IPS-15b (cell line): ENCODE results near the gene PLCH1.
"Not testable (repeated sequence)": the region's sequence is repeated elsewhere in the genome, so short reads cannot be mapped to it uniquely, and the experiment has no call there.

Experiments used
- H3K27me3 ChIP-seq: one replicate; pipeline ENCODE4 v1.6.1; 2013; ENCODE audit warnings: low read length; ENCODE audit not compliant: control insufficient read depth, insufficient read depth
- H3K36me3 ChIP-seq: one replicate; pipeline ENCODE4 v1.6.1; 2013; ENCODE audit warnings: low read length; ENCODE audit not compliant: control insufficient read depth, insufficient read depth
- H3K4me1 ChIP-seq: one replicate; pipeline ENCODE4 v1.6.1; 2013; ENCODE audit warnings: mild to moderate bottlenecking, low read length; ENCODE audit not compliant: control insufficient read depth, insufficient read depth
- H3K4me3 ChIP-seq: one replicate; pipeline ENCODE4 v1.5.1; 2013; ENCODE audit warnings: low read depth, low read length
- H3K9ac ChIP-seq: one replicate; pipeline ENCODE4 v1.6.1; 2013; ENCODE audit warnings: low read depth, mild to moderate bottlenecking, low read length
- H3K9me3 ChIP-seq: one replicate; pipeline ENCODE4 v1.6.1; 2013; ENCODE audit warnings: mild to moderate bottlenecking, low read length; ENCODE audit not compliant: control insufficient read depth, insufficient read depth

The PLCH1 gene

DNA sequence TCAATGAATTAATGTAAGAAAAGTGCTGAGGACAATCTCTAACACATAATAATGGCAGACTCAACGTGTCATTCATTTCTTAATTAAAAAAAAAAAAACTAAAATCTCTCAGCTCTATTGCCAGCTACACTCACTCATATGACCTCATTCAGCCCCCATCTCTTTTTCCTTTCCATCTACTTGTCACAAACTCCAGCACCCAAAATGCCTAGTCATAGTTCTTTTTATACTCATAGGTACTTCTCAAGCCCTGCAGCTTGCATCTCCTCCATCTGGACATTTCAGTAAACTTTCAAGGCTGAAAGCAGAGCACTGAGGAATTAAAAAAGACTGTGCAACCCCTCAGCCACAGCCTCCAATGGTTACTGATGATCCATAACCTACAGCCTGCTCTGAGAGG, 109.8 kb downstream of the PLCH1 start:
- Histone ChIP-seq H3K4me1 (peaks cover 5% of the 10 kb centered on the region), H3K9me3 (no peaks in the 10 kb centered on the region), H3K36me3 (no peaks in the 10 kb centered on the region), H3K4me3 (no peak overlapping the region), H3K9ac (no peak overlapping the region), H3K27me3 (no peaks in the 10 kb centered on the region)

DNA sequence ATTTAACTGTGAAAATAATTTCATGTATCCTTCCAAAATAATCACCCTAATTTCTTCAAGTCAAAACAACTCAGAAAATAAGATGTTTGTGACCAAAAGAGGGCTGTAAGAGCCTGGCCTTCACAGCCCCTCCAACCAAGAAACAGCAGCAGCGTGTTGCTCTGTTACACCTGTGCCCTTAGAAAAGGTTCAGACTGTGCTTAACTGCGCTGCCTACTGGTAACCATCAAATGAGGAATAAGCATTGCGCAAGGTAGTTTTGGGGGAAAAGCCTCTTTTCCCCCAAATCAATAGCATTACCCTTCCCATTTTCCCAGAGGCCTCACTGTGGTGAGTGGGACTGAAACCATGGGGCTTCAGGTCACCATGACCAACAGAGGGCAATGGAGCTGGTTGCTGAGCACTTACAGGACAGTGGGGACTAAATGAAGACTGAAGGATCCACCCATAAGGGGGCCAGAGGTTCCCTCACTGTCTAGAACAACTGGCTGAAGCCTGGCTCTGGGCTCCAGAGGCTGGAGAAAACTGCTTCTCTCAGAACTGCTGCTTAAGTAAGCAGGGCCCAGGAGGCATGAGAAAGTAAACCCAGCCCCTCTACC, 110.7 kb downstream of the PLCH1 start:
- H3K9ac ChIP-seq = no peak overlapping the region
- H3K4me3 ChIP-seq = no peak overlapping the region
- H3K27me3 ChIP-seq = no peaks in the 10 kb centered on the region
- no peaks in the 10 kb centered on the region for H3K36me3 ChIP-seq
- peaks cover 8% of the 10 kb centered on the region for H3K4me1 ChIP-seq
- H3K9me3 ChIP-seq = no peaks in the 10 kb centered on the region

DNA sequence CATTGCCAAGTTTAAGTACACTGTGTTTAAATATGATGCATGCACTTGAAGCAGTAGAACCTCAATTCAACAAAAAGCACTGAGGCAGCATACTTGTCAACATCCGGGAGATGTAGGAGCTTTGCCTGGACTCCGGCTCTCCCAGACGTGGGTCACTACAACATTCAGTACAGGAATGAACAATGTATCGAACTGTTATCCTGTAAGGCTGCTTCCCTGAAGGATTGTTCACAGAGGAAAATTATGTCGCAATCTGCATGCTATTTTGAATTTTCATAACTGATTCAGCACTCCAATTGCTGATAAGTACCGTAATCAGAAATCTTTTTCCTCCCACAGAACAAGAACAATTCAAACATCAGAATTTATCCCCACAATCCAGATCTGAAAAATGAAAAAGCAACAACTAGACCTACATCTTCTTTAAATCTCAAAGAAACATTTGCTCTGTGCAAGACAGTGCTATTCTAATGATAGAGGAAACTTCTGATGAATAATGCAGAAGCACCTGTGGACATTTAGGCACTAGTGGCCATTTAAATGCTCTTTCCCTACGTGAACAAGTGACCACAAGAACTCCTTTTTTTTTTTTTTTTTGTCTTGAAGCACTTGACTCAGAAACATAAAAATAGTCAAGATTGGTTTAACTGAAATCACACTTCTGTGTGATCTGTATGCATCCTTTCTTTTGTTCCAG, 113.4 kb downstream of the PLCH1 start:
- Histone ChIP-seq H3K9ac (no peak overlapping the region), H3K36me3 (no peaks in the 10 kb centered on the region), H3K27me3 (no peaks in the 10 kb centered on the region), H3K4me3 (no peak overlapping the region), H3K9me3 (no peaks in the 10 kb centered on the region), H3K4me1 (peaks cover 12% of the 10 kb centered on the region)

DNA sequence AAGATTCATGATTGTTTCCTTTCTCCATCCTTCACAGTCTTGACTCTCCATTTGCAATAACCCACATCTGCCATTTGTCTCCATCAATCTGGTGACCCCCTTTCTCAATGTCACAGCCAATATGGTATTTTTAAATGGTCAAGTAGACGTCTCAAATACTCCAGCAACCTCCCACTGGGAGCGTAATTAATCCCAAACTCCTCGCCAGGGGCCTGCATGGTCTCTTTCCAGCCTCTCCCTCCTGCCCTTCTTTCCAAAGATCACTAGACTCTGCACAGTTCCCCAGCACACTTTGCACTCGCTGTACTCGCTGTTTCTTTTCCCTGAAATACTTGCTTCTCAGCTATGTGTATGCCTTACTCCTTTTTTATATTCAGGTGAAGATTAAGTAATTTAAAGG, 115.3 kb downstream of the PLCH1 start:
- Histone ChIP-seq H3K9me3 (no peaks in the 10 kb centered on the region), H3K36me3 (no peaks in the 10 kb centered on the region), H3K9ac (no peak overlapping the region), H3K4me1 (peaks cover 12% of the 10 kb centered on the region), H3K27me3 (no peaks in the 10 kb centered on the region), H3K4me3 (no peak overlapping the region)

DNA sequence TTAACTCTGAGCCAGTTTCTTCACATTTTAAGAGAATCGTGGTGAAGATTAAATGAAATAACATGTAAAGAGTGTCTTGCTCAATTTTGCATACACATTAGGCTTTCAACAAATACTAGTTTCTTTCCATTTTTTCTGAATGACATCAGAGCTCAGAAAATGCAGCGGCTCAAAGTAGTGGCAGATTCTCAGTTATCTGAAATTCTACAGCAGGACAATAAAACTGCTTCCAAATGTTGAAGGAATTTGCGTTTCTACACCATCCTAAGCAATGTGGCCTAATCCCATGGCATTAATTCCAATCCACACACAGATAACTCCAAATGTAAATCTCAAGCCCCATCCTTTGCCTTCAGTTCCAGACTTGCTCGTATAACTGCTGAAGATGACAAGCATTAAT, 115.8 kb downstream of the PLCH1 start:
- peaks cover 12% of the 10 kb centered on the region for H3K4me1 ChIP-seq
- H3K9ac ChIP-seq = no peak overlapping the region
- H3K4me3 ChIP-seq = no peak overlapping the region
- H3K36me3 ChIP-seq = no peaks in the 10 kb centered on the region
- no peaks in the 10 kb centered on the region for H3K9me3 ChIP-seq
- no peaks in the 10 kb centered on the region for H3K27me3 ChIP-seq

DNA sequence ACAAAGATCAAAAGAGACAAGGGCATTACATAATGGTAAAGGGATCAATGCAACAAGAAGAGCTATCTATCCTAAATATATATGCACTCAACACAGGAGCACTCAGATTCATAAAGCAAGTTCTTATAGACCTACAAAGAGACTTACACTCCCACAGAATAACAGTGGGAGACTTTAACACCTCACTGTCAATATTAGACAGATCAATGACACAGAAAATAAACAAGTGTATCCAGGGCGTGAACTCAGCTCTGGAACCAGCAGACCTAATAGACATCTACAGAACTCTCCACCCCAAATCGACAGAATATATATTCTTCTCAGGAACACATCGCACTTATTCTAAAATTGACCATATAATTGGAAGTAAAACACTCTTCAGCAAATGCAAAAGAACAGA, 122.2 kb downstream of the PLCH1 start:
- peaks cover 16% of the 10 kb centered on the region for H3K4me1 ChIP-seq
- not testable (repeated sequence) for H3K27me3 ChIP-seq, H3K9me3 ChIP-seq, H3K4me3 ChIP-seq, H3K9ac ChIP-seq, H3K36me3 ChIP-seq

DNA sequence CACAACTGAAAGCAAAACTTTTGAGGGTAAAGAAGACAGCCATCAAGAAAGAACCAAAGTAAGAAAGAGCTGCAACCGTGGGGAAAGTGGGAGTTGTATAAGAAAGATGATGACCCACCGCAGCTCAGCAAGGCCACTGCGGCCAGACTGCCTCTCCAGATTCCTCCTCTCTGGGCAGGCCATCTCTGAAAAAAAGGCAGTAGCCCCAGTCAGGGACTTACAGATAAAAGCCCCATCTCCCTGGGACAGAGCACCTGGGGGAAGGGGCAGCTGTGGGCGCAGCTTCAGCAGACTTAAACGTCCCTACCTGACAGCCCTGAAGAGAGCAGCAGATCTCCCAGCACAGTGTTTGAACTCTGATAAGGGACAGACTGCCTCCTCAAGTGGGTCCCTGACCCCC, 124.3 kb downstream of the PLCH1 start:
- H3K9ac ChIP-seq, H3K4me3 ChIP-seq, H3K36me3 ChIP-seq, H3K9me3 ChIP-seq, H3K27me3 ChIP-seq: not testable (repeated sequence)
- H3K4me1 ChIP-seq = peaks cover 16% of the 10 kb centered on the region

DNA sequence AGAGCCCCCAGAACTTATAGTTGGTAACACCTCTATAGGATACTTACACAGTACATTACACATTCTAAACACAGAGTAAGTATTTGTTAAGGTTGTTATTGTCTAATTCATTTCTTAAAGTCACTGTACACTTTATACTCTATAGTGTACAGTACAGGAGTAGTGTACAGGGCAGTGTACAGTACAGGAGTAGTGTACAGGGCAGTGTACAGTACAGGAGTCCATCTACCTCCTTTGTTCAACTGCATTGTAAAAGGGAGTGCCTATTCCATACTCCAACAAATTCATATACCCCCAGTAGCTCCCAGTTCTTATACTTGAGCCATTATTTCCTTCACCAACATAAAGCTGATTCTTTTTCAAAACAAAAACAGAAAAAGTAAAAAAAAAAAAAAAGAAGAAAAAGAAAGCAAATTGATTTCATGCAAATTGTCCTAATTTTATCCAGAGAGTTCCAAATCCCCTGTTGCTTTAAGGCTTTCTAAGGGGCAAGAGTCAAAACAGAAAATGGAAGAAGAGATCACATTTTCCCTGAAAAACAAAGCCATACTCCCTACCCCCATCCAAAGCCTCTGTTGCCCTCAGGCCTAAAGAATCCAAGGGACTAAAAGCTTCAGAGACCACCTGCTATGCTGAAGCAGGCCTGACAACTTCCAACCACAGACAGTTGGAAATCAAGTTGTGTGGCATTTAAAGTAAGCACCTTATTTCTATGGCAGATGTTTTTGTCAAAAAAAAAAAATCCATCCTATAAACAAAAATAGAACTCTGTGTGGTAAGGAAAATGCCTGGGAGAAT, 125.6 kb downstream of the PLCH1 start:
- H3K9me3 ChIP-seq = peaks cover 17% of the 10 kb centered on the region
- H3K4me1 ChIP-seq = peaks cover 16% of the 10 kb centered on the region
- H3K27me3 ChIP-seq = no peaks in the 10 kb centered on the region
- no peak overlapping the region for H3K4me3 ChIP-seq
- no peak overlapping the region for H3K9ac ChIP-seq
- no peaks in the 10 kb centered on the region for H3K36me3 ChIP-seq

DNA sequence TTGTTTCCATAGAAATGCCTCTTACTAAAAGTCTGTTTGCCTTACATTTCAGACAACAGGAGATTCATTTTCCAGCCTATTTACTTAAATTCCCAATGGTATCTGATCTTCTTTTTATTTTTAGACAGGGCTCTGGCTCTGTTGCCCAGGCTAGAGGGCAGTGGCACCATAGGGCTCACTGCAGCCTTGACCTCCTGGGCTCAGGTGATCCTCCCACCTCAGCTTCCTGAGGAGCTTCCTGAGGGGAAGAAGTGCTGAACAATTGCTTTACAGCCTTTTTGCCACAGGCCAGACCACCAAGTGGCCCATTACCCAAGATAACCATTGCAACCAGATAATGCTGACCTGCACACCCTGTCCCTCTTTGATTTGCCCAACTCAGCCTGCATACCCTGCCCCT, 126.3 kb downstream of the PLCH1 start:
- H3K9ac ChIP-seq = no peak overlapping the region
- no peak overlapping the region for H3K4me3 ChIP-seq
- H3K27me3 ChIP-seq = no peaks in the 10 kb centered on the region
- H3K36me3 ChIP-seq = no peaks in the 10 kb centered on the region
- peaks cover 17% of the 10 kb centered on the region for H3K9me3 ChIP-seq
- peaks cover 16% of the 10 kb centered on the region for H3K4me1 ChIP-seq

DNA sequence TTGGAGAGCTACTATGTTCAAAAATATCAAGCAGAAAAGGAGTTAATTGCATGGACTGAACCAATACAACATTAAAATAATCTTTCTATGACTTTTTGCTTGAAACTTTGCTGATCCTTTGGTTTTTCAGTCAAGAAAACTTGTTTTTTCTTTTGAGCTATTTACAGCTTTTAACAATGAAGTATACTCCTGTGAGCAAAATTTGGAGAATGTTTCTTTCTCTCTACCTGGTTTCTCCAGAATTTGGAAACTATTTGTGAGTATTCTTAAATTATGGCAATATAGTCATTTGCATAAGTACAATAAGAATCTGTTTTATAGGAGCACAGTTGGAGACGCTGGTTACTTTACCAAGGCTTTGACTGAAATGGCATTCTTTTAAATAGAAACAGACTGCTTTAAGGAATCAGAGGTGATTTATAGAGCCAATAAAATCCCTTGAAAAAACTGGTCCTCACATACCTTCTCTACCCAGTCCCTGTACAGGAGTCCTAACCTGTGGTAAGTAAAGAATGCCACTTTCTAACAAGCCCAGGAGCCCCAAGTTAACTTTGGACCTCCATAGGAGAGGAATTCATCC, 127.4 kb downstream of the PLCH1 start:
- Histone ChIP-seq H3K9ac (no peak overlapping the region), H3K36me3 (no peaks in the 10 kb centered on the region), H3K27me3 (no peaks in the 10 kb centered on the region), H3K4me1 (peaks cover 16% of the 10 kb centered on the region), H3K4me3 (no peak overlapping the region), H3K9me3 (peaks cover 17% of the 10 kb centered on the region)

DNA sequence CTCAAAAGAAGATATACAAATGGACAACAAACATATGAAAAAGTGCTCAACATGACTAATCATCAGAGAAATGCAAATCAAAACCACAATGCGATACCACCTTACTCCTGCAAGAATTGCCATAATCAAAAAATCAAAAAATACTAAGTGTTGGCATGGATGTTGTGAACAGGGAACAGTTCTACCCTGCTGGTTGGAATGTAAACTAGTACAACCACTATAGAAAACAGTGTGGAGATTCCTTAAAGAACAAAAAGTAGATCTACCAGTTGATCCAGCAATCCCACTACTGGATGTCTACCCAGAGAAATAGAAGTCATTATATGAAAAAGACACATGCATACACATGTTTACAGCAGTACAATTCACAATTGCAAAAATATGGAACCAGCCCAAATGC, 129.7 kb downstream of the PLCH1 start:
- not testable (repeated sequence) for H3K4me3 ChIP-seq, H3K36me3 ChIP-seq, H3K9ac ChIP-seq, H3K27me3 ChIP-seq
- Histone ChIP-seq H3K9me3 (peaks cover 17% of the 10 kb centered on the region), H3K4me1 (peaks cover 12% of the 10 kb centered on the region)

DNA sequence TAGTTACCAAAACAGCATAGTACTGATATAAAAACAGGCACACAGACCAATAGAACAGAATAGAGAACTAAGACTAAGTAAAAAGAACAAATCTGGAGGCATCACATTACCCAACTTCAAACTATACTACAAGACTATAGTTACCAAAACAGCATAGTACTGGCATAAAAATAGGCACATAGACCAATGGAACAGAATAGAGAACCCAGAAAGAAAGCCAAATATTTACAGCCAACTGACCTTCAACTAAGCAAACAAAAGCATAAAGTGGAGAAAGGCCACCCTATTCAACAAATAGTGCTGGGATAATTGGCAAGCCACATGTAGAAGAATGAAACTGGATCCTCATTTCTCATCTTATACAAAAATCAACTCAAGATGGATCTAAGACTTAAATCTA, 130.5 kb downstream of the PLCH1 start:
- H3K36me3 ChIP-seq, H3K4me3 ChIP-seq, H3K4me1 ChIP-seq, H3K27me3 ChIP-seq, H3K9ac ChIP-seq: not testable (repeated sequence)
- peaks cover 17% of the 10 kb centered on the region for H3K9me3 ChIP-seq
